Measurements from ENCODE around the gene MVB12B.

DNA sequence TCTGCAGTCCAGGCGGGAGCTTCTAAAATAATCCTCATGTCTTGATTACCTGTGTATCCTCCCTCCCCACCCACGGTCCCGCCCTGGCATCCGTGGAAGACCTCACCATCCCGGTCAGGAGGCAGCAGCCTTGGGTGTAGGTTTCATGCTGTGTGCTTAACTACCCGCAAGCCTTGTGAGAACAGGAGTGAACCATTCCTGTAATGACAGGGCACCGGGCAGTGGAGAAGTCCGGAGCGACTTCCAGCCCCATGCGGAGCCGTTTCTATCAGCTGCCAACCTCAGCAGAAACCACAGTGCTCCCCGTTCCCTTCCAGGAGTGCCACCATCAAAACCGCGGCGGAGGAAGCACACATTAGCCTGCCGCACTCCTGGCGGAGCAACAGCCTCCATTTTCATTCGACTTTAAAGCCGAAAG lies 163.6 kb downstream of the MVB12B start:
- TF ChIP-seq, protein P1, sequence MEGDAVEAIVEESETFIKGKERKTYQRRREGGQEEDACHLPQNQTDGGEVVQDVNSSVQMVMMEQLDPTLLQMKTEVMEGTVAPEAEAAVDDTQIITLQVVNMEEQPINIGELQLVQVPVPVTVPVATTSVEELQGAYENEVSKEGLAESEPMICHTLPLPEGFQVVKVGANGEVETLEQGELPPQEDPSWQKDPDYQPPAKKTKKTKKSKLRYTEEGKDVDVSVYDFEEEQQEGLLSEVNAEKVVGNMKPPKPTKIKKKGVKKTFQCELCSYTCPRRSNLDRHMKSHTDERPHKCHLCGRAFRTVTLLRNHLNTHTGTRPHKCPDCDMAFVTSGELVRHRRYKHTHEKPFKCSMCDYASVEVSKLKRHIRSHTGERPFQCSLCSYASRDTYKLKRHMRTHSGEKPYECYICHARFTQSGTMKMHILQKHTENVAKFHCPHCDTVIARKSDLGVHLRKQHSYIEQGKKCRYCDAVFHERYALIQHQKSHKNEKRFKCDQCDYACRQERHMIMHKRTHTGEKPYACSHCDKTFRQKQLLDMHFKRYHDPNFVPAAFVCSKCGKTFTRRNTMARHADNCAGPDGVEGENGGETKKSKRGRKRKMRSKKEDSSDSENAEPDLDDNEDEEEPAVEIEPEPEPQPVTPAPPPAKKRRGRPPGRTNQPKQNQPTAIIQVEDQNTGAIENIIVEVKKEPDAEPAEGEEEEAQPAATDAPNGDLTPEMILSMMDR (IDR thresholded peaks at IDR 0.05), result no peak
- TF ChIP-seq POLR2A (IDR thresholded peaks at IDR 0.05), result no peak

Data from Peyer's patch (tissue), 4 donors.